ENCODE results near the gene ANKMY2. TPM values are rescaled to one million over a fixed set of nuclear protein-coding genes. Genes with fewer than 3 reads are reported as not detected.

The ANKMY2 gene
- total RNA-seq, 8 experiments from 2014 or later, result 10.6 to 40.7 (median 32.1) TPM

GRCh38 chr7:16637379-16637778, 8.2 kb downstream of the ANKMY2 start:
- in situ Hi-C loops (cut with MboI; ENCODE audit: low pct_unique_long_range_greater_than_20kb in 2 of 9, low sequenced_read_pairs in 9 of 9, unreplicated experiment in 9 of 9), result no loop called here
- no peak overlapping the region for H3K27ac ChIP-seq
- H3K4me1 ChIP-seq (replicated peaks in 1 of 2), result peaks cover 0 to 11% of the 10 kb centered on the region in 2 donors
- WGBS, 10 experiments, result 18 to 91% (median 71%) methylated on average over 2 to 5 of the region's 5 CpGs; no CpG with 5 or more reads in 2 of the 10 experiments
- H3K4me3 ChIP-seq, result no peak overlapping the region
- ATAC-seq (replicated peaks in 6 of 8), result peak in 6 of 8 experiments; percentile 17 to 92 (median 72)

- peaks cover 0 to 11% of the 10 kb centered on the region in 2 donors for H3K4me1 ChIP-seq (replicated peaks in 1 of 2)
- no peak overlapping the region for H3K4me3 ChIP-seq
- WGBS, 10 experiments, result 13 to 100% (median 100%) methylated on average over 1 of the region's 1 CpG; no CpG with 5 or more reads in 1 of the 10 experiments
- ATAC-seq (replicated peaks in 6 of 8), result no peak
- H3K27ac ChIP-seq, result no peak overlapping the region
- in situ Hi-C loops (cut with MboI; ENCODE audit: low pct_unique_long_range_greater_than_20kb in 2 of 9, low sequenced_read_pairs in 9 of 9, unreplicated experiment in 9 of 9), result no loop called here
Observed at GRCh38 chr7:16636555-16637101, 8.9 kb downstream of the ANKMY2 start.

GRCh38 chr7:16634271-16634738, 11.2 kb downstream of the ANKMY2 start:
- Histone ChIP-seq H3K4me1 (replicated peaks in 1 of 2) (peaks cover 0 to 11% of the 10 kb centered on the region in 2 donors), H3K27ac (no peak overlapping the region), H3K4me3 (no peak overlapping the region)
- WGBS, 10 experiments, result 47 to 100% (median 88%) methylated on average over 2 to 4 of the region's 4 CpGs; no CpG with 5 or more reads in 2 of the 10 experiments
- in situ Hi-C loops (cut with MboI; ENCODE audit: low pct_unique_long_range_greater_than_20kb in 2 of 9, low sequenced_read_pairs in 9 of 9, unreplicated experiment in 9 of 9), result no loop called here
- ATAC-seq (replicated peaks in 6 of 8), result peak in 3 of 8 experiments; percentile 20 to 52 (median 25)

- in situ Hi-C loops (cut with MboI; ENCODE audit: low pct_unique_long_range_greater_than_20kb in 2 of 9, low sequenced_read_pairs in 9 of 9, unreplicated experiment in 9 of 9), result no loop called here
- no peaks in the 10 kb centered on the region for H3K4me1 ChIP-seq (replicated peaks in 1 of 2)
- WGBS, 10 experiments, result 29 to 100% (median 68%) methylated on average over 1 of the region's 1 CpG; no CpG with 5 or more reads in 2 of the 10 experiments
- no peak overlapping the region for H3K4me3 ChIP-seq
- no peak overlapping the region for H3K27ac ChIP-seq
- no peak for ATAC-seq (replicated peaks in 6 of 8)
Observed at GRCh38 chr7:16630654-16631053, 14.9 kb downstream of the ANKMY2 start.

- no peak overlapping the region for H3K4me3 ChIP-seq
- 33 to 95% (median 79%) methylated on average over 1 to 2 of the region's 2 CpGs for WGBS, 10 experiments
- in situ Hi-C loops (cut with MboI; ENCODE audit: low pct_unique_long_range_greater_than_20kb in 2 of 9, low sequenced_read_pairs in 9 of 9, unreplicated experiment in 9 of 9), result no loop called here
- no peaks in the 10 kb centered on the region for H3K4me1 ChIP-seq (replicated peaks in 1 of 2)
- no peak for ATAC-seq (replicated peaks in 6 of 8)
- H3K27ac ChIP-seq, result no peak overlapping the region
Observed at GRCh38 chr7:16627236-16627635, 18.3 kb downstream of the ANKMY2 start.

- in situ Hi-C loops (cut with MboI; ENCODE audit: low pct_unique_long_range_greater_than_20kb in 2 of 9, low sequenced_read_pairs in 9 of 9, unreplicated experiment in 9 of 9), result no loop called here
- Histone ChIP-seq H3K4me3 (no peak overlapping the region), H3K4me1 (replicated peaks in 1 of 2) (no peaks in the 10 kb centered on the region), H3K27ac (no peak overlapping the region)
- ATAC-seq (replicated peaks in 6 of 8), result no peak
- 67 to 96% (median 80%) methylated on average over 1 to 2 of the region's 2 CpGs; no CpG with 5 or more reads in 1 of the 10 experiments for WGBS, 10 experiments
Observed at GRCh38 chr7:16626388-16626787, 19.2 kb downstream of the ANKMY2 start.

- no peaks in the 10 kb centered on the region for H3K4me1 ChIP-seq (replicated peaks in 1 of 2)
- no peak for ATAC-seq (replicated peaks in 6 of 8)
- H3K27ac ChIP-seq, result no peak overlapping the region
- in situ Hi-C loops (cut with MboI; ENCODE audit: low pct_unique_long_range_greater_than_20kb in 2 of 9, low sequenced_read_pairs in 9 of 9, unreplicated experiment in 9 of 9), result no loop called here
- WGBS, 10 experiments, result 74 to 100% (median 94%) methylated on average over 2 of the region's 2 CpGs; no CpG with 5 or more reads in 1 of the 10 experiments
- no peak overlapping the region for H3K4me3 ChIP-seq
Observed at GRCh38 chr7:16619979-16620408, 25.6 kb downstream of the ANKMY2 start.

GRCh38 chr7:16616542-16616941, 29.0 kb downstream of the ANKMY2 start:
- ATAC-seq (replicated peaks in 6 of 8), result no peak
- H3K4me3 ChIP-seq, result no peak overlapping the region

GRCh38 chr7:16616122-16616521, 29.4 kb downstream of the ANKMY2 start:
- in situ Hi-C loops (cut with MboI; ENCODE audit: low pct_unique_long_range_greater_than_20kb in 2 of 9, low sequenced_read_pairs in 9 of 9, unreplicated experiment in 9 of 9), result no loop called here
- 14 to 87% (median 56%) methylated on average over 1 to 4 of the region's 4 CpGs; no CpG with 5 or more reads in 1 of the 10 experiments for WGBS, 10 experiments
- no peak for ATAC-seq (replicated peaks in 6 of 8)
- H3K4me3 ChIP-seq, result no peak overlapping the region
- no peak overlapping the region for H3K27ac ChIP-seq
- H3K4me1 ChIP-seq (replicated peaks in 1 of 2), result no peaks in the 10 kb centered on the region

More at GRCh38 chr7:16616542-16616941, 29.0 kb downstream of the ANKMY2 start:
- 95 to 100% (median 100%) methylated on average over 1 to 11 of the region's 18 CpGs; no CpG with 5 or more reads in 6 of the 10 experiments for WGBS, 10 experiments
- in situ Hi-C loops (cut with MboI; ENCODE audit: low pct_unique_long_range_greater_than_20kb in 2 of 9, low sequenced_read_pairs in 9 of 9, unreplicated experiment in 9 of 9), result no loop called here
- H3K27ac ChIP-seq, result no peak overlapping the region
- H3K4me1 ChIP-seq (replicated peaks in 1 of 2), result no peaks in the 10 kb centered on the region

- Histone ChIP-seq H3K4me1 (replicated peaks in 1 of 2) (no peaks in the 10 kb centered on the region), H3K27ac (no peak overlapping the region), H3K4me3 (no peak overlapping the region)
- ATAC-seq (replicated peaks in 6 of 8), result peak in 5 of 8 experiments; percentile 45 to 86 (median 60)
- in situ Hi-C loops (cut with MboI; ENCODE audit: low pct_unique_long_range_greater_than_20kb in 2 of 9, low sequenced_read_pairs in 9 of 9, unreplicated experiment in 9 of 9), result no loop called here
- 60 to 100% (median 86%) methylated on average over 1 to 4 of the region's 5 CpGs; no CpG with 5 or more reads in 3 of the 10 experiments for WGBS, 10 experiments
Observed at GRCh38 chr7:16615228-16615627, 30.3 kb downstream of the ANKMY2 start.

GRCh38 chr7:16611711-16612110, 33.8 kb downstream of the ANKMY2 start:
- in situ Hi-C loops (cut with MboI; ENCODE audit: low pct_unique_long_range_greater_than_20kb in 2 of 9, low sequenced_read_pairs in 9 of 9, unreplicated experiment in 9 of 9), result no loop called here
- Histone ChIP-seq H3K27ac (no peak overlapping the region), H3K4me3 (no peak overlapping the region), H3K4me1 (replicated peaks in 1 of 2) (no peaks in the 10 kb centered on the region)
- no peak for ATAC-seq (replicated peaks in 6 of 8)
- WGBS, 10 experiments, result 100% methylated on average over 1 to 2 of the region's 2 CpGs; no CpG with 5 or more reads in 6 of the 10 experiments

- ATAC-seq (replicated peaks in 6 of 8), result no peak
- WGBS, 10 experiments, result 67 to 100% (median 93%) methylated on average over 1 to 4 of the region's 4 CpGs; no CpG with 5 or more reads in 2 of the 10 experiments
- no peak overlapping the region for H3K4me3 ChIP-seq
- in situ Hi-C loops (cut with MboI; ENCODE audit: low pct_unique_long_range_greater_than_20kb in 2 of 9, low sequenced_read_pairs in 9 of 9, unreplicated experiment in 9 of 9), result no loop called here
- no peak overlapping the region for H3K27ac ChIP-seq
- no peaks in the 10 kb centered on the region for H3K4me1 ChIP-seq (replicated peaks in 1 of 2)
Observed at GRCh38 chr7:16609842-16610450, 35.6 kb downstream of the ANKMY2 start.

- in situ Hi-C loops (cut with MboI; ENCODE audit: low pct_unique_long_range_greater_than_20kb in 2 of 9, low sequenced_read_pairs in 9 of 9, unreplicated experiment in 9 of 9), result no loop called here
- no peaks in the 10 kb centered on the region for H3K4me1 ChIP-seq (replicated peaks in 1 of 2)
- H3K4me3 ChIP-seq, result no peak overlapping the region
- 71 to 100% (median 92%) methylated on average over 1 to 3 of the region's 3 CpGs; no CpG with 5 or more reads in 1 of the 10 experiments for WGBS, 10 experiments
- H3K27ac ChIP-seq, result no peak overlapping the region
- ATAC-seq (replicated peaks in 6 of 8), result no peak
Observed at GRCh38 chr7:16606704-16607103, 38.9 kb downstream of the ANKMY2 start.
